HL-60 (cell line): ENCODE data around the gene AK5.

Experiments used
- DNase-seq, 2 experiments: peaks; one replicate each; pipeline ENCODE4 v3.0.0-alpha.2; 2010 to 2020; ENCODE audit warnings: low read depth in 1 of 2, low spot score in 1 of 2
- H3K27ac ChIP-seq: fragments of 250-450 bp; sonication (Bioruptor Pico); replicated peaks from 2 replicates; pipeline ENCODE4 v1.5.1; 2020; ENCODE audit warnings: mild to moderate bottlenecking, moderate library complexity
- H3K27me3 ChIP-seq: fragments of 250-450 bp; sonication (Bioruptor Pico); 2 replicates; pipeline ENCODE4 v1.5.1; 2021; ENCODE audit warnings: mild to moderate bottlenecking, moderate library complexity; ENCODE audit not compliant: insufficient read depth, poor library complexity, severe bottlenecking
- H3K4me3 ChIP-seq: replicated peaks from 2 replicates; pipeline ENCODE4 v1.5.1; 2011; ENCODE audit warnings: mild to moderate bottlenecking, control low read depth, low read length; ENCODE audit not compliant: insufficient read depth
- CTCF ChIP-seq: IDR thresholded peaks from one replicate; pipeline ENCODE4 v1.5.1; 2011; ENCODE audit warnings: low read length, control low read depth, inconsistent platforms; ENCODE audit not compliant: insufficient read depth
- GABPA ChIP-seq: IDR thresholded peaks from 2 replicates; pipeline ENCODE4 v1.6.1; 2012; ENCODE audit warnings: low read depth
- POLR2AphosphoS5 ChIP-seq: IDR thresholded peaks from 2 replicates; pipeline ENCODE4 v1.6.1; 2012; ENCODE audit warnings: low read depth
- REST ChIP-seq: IDR thresholded peaks from 2 replicates; pipeline ENCODE4 v1.6.1; 2012; ENCODE audit warnings: low read depth; ENCODE audit not compliant: insufficient replicate concordance
- SPI1 ChIP-seq: IDR thresholded peaks from 2 replicates; pipeline ENCODE4 v1.6.1; 2012; ENCODE audit warnings: low read depth, mild to moderate bottlenecking, borderline replicate concordance

The AK5 gene

GRCh38 chr1:77373702-77374101 is 91.9 kb downstream of the AK5 start:
- no peak overlapping the region for H3K4me3 ChIP-seq
- H3K27me3 ChIP-seq = no peaks in the 10 kb centered on the region
- H3K27ac ChIP-seq = no peak overlapping the region
- TF ChIP-seq SPI1 (no peak), GABPA (no peak), CTCF (no peak), REST (no peak), POLR2AphosphoS5 (no peak)
- DNase-seq = no peak

GRCh38 chr1:77375541-77375940 is 93.7 kb downstream of the AK5 start:
- no peak for DNase-seq
- H3K27me3 ChIP-seq = no peaks in the 10 kb centered on the region
- H3K27ac ChIP-seq = no peak overlapping the region
- TF ChIP-seq REST (no peak), GABPA (no peak), CTCF (no peak), POLR2AphosphoS5 (no peak), SPI1 (no peak)
- H3K4me3 ChIP-seq = no peak overlapping the region

GRCh38 chr1:77375990-77376389 is 94.2 kb downstream of the AK5 start:
- H3K27ac ChIP-seq = no peak overlapping the region
- H3K27me3 ChIP-seq = no peaks in the 10 kb centered on the region
- no peak for DNase-seq
- no peak for TF ChIP-seq SPI1
- TF ChIP-seq CTCF = no peak
- TF ChIP-seq GABPA = no peak
- no peak for TF ChIP-seq POLR2AphosphoS5
- no peak for TF ChIP-seq REST
- no peak overlapping the region for H3K4me3 ChIP-seq
